GM21381 (cell line): ENCODE data around the gene MISFA.
"Not testable (repeated sequence)": the region's sequence is repeated elsewhere in the genome, so short reads cannot be mapped to it uniquely, and the experiment has no call there.

ENCODE experiments used
- ATAC-seq: cut with Tn5 transposase; IDR thresholded peaks from one replicate; pipeline ENCODE4 v1.9.1; 2021; ENCODE audit warnings: mild to moderate bottlenecking, moderate library complexity; ENCODE audit not compliant: unreplicated experiment

Gene MISFA

GRCh38 chr11:18617688-18618341 lies 18.2 kb downstream of the MISFA start:
- ATAC-seq, result peak; percentile 41

GRCh38 chr11:18618342-18619025 lies 18.9 kb downstream of the MISFA start:
- no peak for ATAC-seq

GRCh38 chr11:18623707-18624106 lies 24.1 kb downstream of the MISFA start:
- no peak for ATAC-seq

- no peak for ATAC-seq
These were observed 24.6 kb downstream of the MISFA start for GRCh38 chr11:18624161-18624560.

GRCh38 chr11:18632841-18633240 lies 33.3 kb downstream of the MISFA start:
- ATAC-seq, result no peak

GRCh38 chr11:18633256-18634139 lies 33.9 kb downstream of the MISFA start:
- ATAC-seq, result peak; percentile 59

- peak; percentile 93 for ATAC-seq
These were observed 34.8 kb downstream of the MISFA start, which contains the start of gene SPTY2D1 for GRCh38 chr11:18634140-18635032. SPTY2D1 (minus strand) TSS chr11:18634342; CDS start chr11:18634257, 85 bp downstream.

- no peak for ATAC-seq
These were observed 42.1 kb downstream of the MISFA start for GRCh38 chr11:18641677-18642076.

GRCh38 chr11:18643034-18643433 lies 43.4 kb downstream of the MISFA start:
- ATAC-seq, result not testable (repeated sequence)

- ATAC-seq, result peak; percentile 35
These were observed 50.8 kb downstream of the MISFA start for GRCh38 chr11:18650353-18650752.

- ATAC-seq, result peak; percentile 57
These were observed 51.4 kb downstream of the MISFA start for GRCh38 chr11:18650859-18651557.
